NOMO-1 treated with dmso at 0.1 percent for 144 hours (cell line): ENCODE data around the gene KCNMA1.

ENCODE experiments used
- DNase-seq: peaks from one replicate; lab custom pipeline; 2025; ENCODE audit not compliant: unreplicated experiment; lab: John Stamatoyannopoulos, UW

The KCNMA1 gene

DNA sequence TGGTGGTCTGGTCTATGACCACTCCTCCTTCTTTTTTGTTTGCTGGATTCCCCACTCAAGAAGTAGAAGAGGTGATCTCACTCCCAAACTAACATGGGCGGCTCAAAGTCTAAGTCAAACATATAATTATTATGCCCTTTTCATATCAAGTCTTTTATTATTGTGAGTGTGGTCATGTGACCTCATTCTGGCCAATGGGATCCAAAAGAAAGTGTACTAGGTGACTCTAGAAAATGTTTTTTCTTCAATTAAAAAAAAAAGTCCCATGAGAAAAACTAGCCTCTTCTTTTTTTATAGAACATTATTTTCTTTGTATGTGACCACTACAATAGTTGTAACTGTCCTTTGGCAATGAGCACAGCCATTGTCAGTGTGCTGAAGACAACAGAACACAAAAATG, 772.7 kb downstream of the KCNMA1 start:
- DNase-seq = no peak

DNA sequence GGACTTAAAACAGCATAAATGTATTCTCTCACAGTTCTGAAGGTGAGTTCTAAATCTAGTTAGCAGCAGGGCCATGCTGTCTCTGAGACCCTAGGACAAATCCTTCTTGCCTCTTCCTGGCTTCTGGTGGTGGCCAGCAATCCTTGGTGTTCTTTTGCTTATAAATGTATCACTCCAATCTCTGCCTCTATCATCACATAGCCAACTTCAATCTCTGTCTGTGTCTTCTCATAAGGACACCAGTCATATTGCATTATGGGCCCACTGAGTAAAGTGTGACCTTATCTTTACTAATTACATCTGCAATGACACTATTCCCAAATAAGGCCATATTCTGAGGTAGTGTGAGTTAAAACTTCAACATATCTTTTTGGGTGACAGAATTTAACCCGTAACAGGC, 778.9 kb downstream of the KCNMA1 start:
- no peak for DNase-seq

- DNase-seq = no peak
Observed at GRCh38 chr10:76840802-76841201, 796.8 kb downstream of the KCNMA1 start.

DNA sequence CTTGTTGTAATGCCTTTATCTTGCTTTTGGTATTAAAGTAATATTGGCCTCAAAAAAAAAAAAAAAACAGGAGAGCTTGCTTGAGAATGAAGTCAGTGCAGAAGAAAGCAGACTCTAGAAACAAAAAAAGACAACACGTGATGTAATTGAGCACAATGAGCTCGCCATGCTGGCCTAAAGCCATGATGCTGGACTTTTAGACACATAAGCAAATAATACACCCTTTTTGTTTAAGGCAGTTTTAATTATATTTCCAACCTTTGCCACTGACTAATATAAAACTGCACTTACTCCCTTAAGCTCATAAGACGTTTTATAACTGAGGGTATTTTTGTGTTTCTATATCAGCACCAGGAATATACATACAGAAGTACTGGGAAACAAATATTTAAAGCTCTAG, 798.3 kb downstream of the KCNMA1 start:
- no peak for DNase-seq

GRCh38 chr10:76830218-76830617, 807.4 kb downstream of the KCNMA1 start:
- DNase-seq = no peak

- no peak for DNase-seq
Observed at GRCh38 chr10:76829724-76830123, 807.9 kb downstream of the KCNMA1 start.
